OCI-LY7 (cell line): Measurements from ENCODE around the gene PCDHGB5. TPM values are rescaled to one million over a fixed set of nuclear protein-coding genes. Genes with fewer than 3 reads are reported as not detected.
"Not testable (repeated sequence)": the region's sequence is repeated elsewhere in the genome, so short reads cannot be mapped to it uniquely, and the experiment has no call there.

Experiments
- BruUV-seq: library from RNA; stranded (reverse); fragments of 400-500 nt; replicated peaks from 2 replicates; lab custom pipeline; 2021; lab: Mats Ljungman, UMichigan
- CTCF ChIA-PET: fragments of 300-600 bp; sonication (Branson Sonifier 250); formaldehyde crosslinking; loops from one replicate; lab custom pipeline; 2022; ENCODE audit warnings: antibody characterized with exemption; ENCODE audit not compliant: unreplicated experiment; lab: Charles Lee
- POLR2A ChIA-PET: fragments of 300-600 bp; sonication (Branson Sonifier 250); formaldehyde crosslinking; loops from one replicate; lab custom pipeline; 2022; ENCODE audit warnings: antibody characterized with exemption; lab: Charles Lee
- DNase-seq: peaks from one replicate; pipeline ENCODE4 v3.0.0-alpha.2; 2015; ENCODE audit warnings: low spot score
- H2AFZ ChIP-seq: fragments of 200-600 bp; sonication (generic), shearing (Covaris generic); 2 replicates; pipeline ENCODE4 v1.6.1; 2014; ENCODE audit warnings: mild to moderate bottlenecking, antibody characterized with exemption, low read length, moderate library complexity
- H3K27ac ChIP-seq: fragments of 200-600 bp; sonication (generic); 2 replicates; pipeline ENCODE4 v1.5.1; 2014; ENCODE audit warnings: mixed run types, low read depth, mild to moderate bottlenecking, moderate library complexity, low read length, inconsistent platforms; ENCODE audit not compliant: poor library complexity, severe bottlenecking
- H3K36me3 ChIP-seq: fragments of 200-600 bp; sonication (generic); 2 replicates; pipeline ENCODE4 v1.6.1; 2014; ENCODE audit warnings: mild to moderate bottlenecking, antibody characterized with exemption, low read length, moderate library complexity, mixed read lengths; ENCODE audit not compliant: insufficient read depth
- H3K4me1 ChIP-seq: fragments of 200-600 bp; sonication (generic); 2 replicates; pipeline ENCODE4 v1.5.1; 2014; ENCODE audit warnings: mild to moderate bottlenecking, low read length; ENCODE audit not compliant: insufficient read depth, poor library complexity, severe bottlenecking
- H3K4me2 ChIP-seq: fragments of 200-600 bp; sonication (generic); 2 replicates; pipeline ENCODE4 v1.6.1; 2014; ENCODE audit warnings: mild to moderate bottlenecking, low read length
- H3K4me3 ChIP-seq: fragments of 200-600 bp; sonication (generic); 2 replicates; pipeline ENCODE4 v1.5.1; 2014; ENCODE audit warnings: mild to moderate bottlenecking, low read depth, low read length; ENCODE audit not compliant: poor library complexity, severe bottlenecking
- H3K79me2 ChIP-seq: fragments of 200-600 bp; sonication (generic); 2 replicates; pipeline ENCODE4 v1.6.1; 2016; ENCODE audit warnings: low read depth, mild to moderate bottlenecking, low read length, moderate library complexity, mixed read lengths; ENCODE audit not compliant: insufficient read depth
- H3K9me2 ChIP-seq: fragments of 200-600 bp; sonication (generic); 2 replicates; pipeline ENCODE4 v1.6.1; 2016; ENCODE audit warnings: mild to moderate bottlenecking, low read length, mixed read lengths; ENCODE audit not compliant: insufficient read depth
- H3K9me3 ChIP-seq: fragments of 200-600 bp; sonication (generic); 2 replicates; pipeline ENCODE4 v1.6.1; 2014; ENCODE audit warnings: mild to moderate bottlenecking, mixed run types, low read length, mixed read lengths
- H4K20me1 ChIP-seq: fragments of 200-600 bp; sonication (generic); 2 replicates; pipeline ENCODE4 v1.6.1; 2014; ENCODE audit warnings: mild to moderate bottlenecking, antibody characterized with exemption, low read length, moderate library complexity, mixed read lengths; ENCODE audit not compliant: insufficient read depth
- CTCF ChIP-seq: fragments of 200-600 bp; sonication (generic); conservative IDR thresholded peaks from 2 replicates; pipeline ENCODE4 v1.5.1; 2014; ENCODE audit warnings: mild to moderate bottlenecking, antibody characterized with exemption, low read length, moderate library complexity, mixed read lengths
- EZH2phosphoT487 ChIP-seq: fragments of 200-600 bp; sonication (generic); IDR thresholded peaks from 2 replicates; pipeline ENCODE4 v1.6.1; 2018; ENCODE audit warnings: low read depth, borderline replicate concordance, mild to moderate bottlenecking, mixed run types, antibody characterized with exemption, low read length, moderate library complexity, mixed read lengths
- intact Hi-C: fragments of 100-400 bp; cut with micrococcal nuclease; formaldehyde crosslinking; loops from one replicate; pipeline ENCODE4 v1.10.0; 2022; ENCODE audit not compliant: unreplicated experiment
- total RNA-seq, 2 experiments: library from RNA; depleted of rRNA in 1 of 2; stranded (reverse); fragments of >200 nt in 1 of 2; shearing (Covaris generic) in 1 of 2; gene quantifications; 2 replicates each; pipeline ENCODE4 v1.2.3, GENCODE V29; 2014 to 2022

PCDHGB5 gene
- total RNA-seq, 2 experiments from 2014 or later = 5.1 to 8.6 TPM

GRCh38 chr5:141402553-141403243, 5.0 kb downstream of the PCDHGB5 start, which contains the start of gene PCDHGA9:
Gene PCDHGA9 (plus strand): TSS chr5:141402778. CDS start chr5:141402953, 175 bp downstream.
- ChIA-PET POLR2A (interaction anchor here (0.6 kb wide), 1 partner anchor 72 kb away, joined by 6 read pairs; no protein-coding TSS in a partner anchor), CTCF (no interaction called here)
- Histone ChIP-seq H3K36me3 (no peaks in the 10 kb centered on the region), H4K20me1 (no peaks in the 10 kb centered on the region), H3K4me3 (no peak within 1 kb of the TSS), H3K27ac (no peak within 1 kb of the TSS), H3K79me2 (no peaks in the 10 kb centered on the region), H3K9me3 (no peaks in the 10 kb centered on the region), H3K9me2 (no peaks in the 10 kb centered on the region), H3K4me1 (no peaks in the 10 kb centered on the region), H3K4me2 (no peak within 1 kb of the TSS), H2AFZ (no peak within 1 kb of the TSS)
- intact Hi-C loops = no loop called here
- peak; percentile 26; the same call in 1 of the 2 replicates for TF ChIP-seq CTCF
- TF ChIP-seq EZH2phosphoT487 = no peak
- BruUV-seq = no TSS peak
- DNase-seq = no peak

- H3K9me3 ChIP-seq = no peaks in the 10 kb centered on the region
Observed at GRCh38 chr5:141403387-141403786, 5.6 kb downstream of the PCDHGB5 start.

GRCh38 chr5:141407790-141408505, 10.2 kb downstream of the PCDHGB5 start, which contains the start of gene PCDHGB6:
Gene PCDHGB6 (plus strand): TSS chr5:141408021. CDS start chr5:141408203, 182 bp downstream.
- H3K9me3 ChIP-seq, intact Hi-C loops, H3K27ac ChIP-seq, CTCF ChIA-PET, DNase-seq, H3K36me3 ChIP-seq, H3K4me2 ChIP-seq, H3K9me2 ChIP-seq, BruUV-seq, POLR2A ChIA-PET, H3K4me3 ChIP-seq, H2AFZ ChIP-seq, H4K20me1 ChIP-seq, H3K79me2 ChIP-seq, H3K4me1 ChIP-seq: not testable (repeated sequence)

More at GRCh38 chr5:141403387-141403786, 5.6 kb downstream of the PCDHGB5 start:
- no TSS peak for BruUV-seq
- CTCF ChIA-PET = no interaction called here
- Histone ChIP-seq H3K4me2 (no peak overlapping the region), H3K36me3 (no peaks in the 10 kb centered on the region), H3K27ac (no peak overlapping the region), H3K9me2 (no peaks in the 10 kb centered on the region), H3K4me3 (no peak overlapping the region), H4K20me1 (no peaks in the 10 kb centered on the region), H3K79me2 (no peaks in the 10 kb centered on the region), H2AFZ (no peak overlapping the region), H3K4me1 (no peaks in the 10 kb centered on the region)
- TF ChIP-seq EZH2phosphoT487 = no peak
- no peak for TF ChIP-seq CTCF
- intact Hi-C loops = no loop called here
- POLR2A ChIA-PET = interaction anchor here (0.6 kb wide), 1 partner anchor 73 kb away, joined by 6 read pairs; no protein-coding TSS in a partner anchor
- no peak for DNase-seq
